Smooth muscle cell (in vitro differentiated cells): ENCODE measurements around the gene SLC39A5. TPM values are rescaled to one million over a fixed set of nuclear protein-coding genes. Genes with fewer than 3 reads are reported as not detected.

Experiments used
- DNase-seq: peaks from one replicate; lab custom pipeline; 2025; ENCODE audit not compliant: unreplicated experiment; lab: John Stamatoyannopoulos, UW
- H2AFZ ChIP-seq: fragments of 200-600 bp; sonication (generic); 2 replicates; pipeline ENCODE4 v1.6.0; 2016; ENCODE audit warnings: antibody characterized with exemption, low read depth, mild to moderate bottlenecking
- H3F3A ChIP-seq: fragments of 200-600 bp; sonication (generic); 2 replicates; pipeline ENCODE4 v1.6.0; 2017; ENCODE audit warnings: antibody characterized with exemption, low read depth
- H3K27ac ChIP-seq: fragments of 200-600 bp; sonication (generic); 2 replicates; pipeline ENCODE4 v1.5.1; 2016; ENCODE audit warnings: low read depth, mild to moderate bottlenecking
- H3K27me3 ChIP-seq: fragments of 200-600 bp; sonication (generic); 2 replicates; pipeline ENCODE4 v1.6.1; 2016; ENCODE audit warnings: low read depth, mild to moderate bottlenecking
- H3K36me3 ChIP-seq: fragments of 200-600 bp; sonication (generic); 2 replicates; pipeline ENCODE4 v1.5.1; 2016; ENCODE audit warnings: low read depth
- H3K4me1 ChIP-seq: fragments of 200-600 bp; sonication (generic); 2 replicates; pipeline ENCODE4 v1.5.1; 2016; ENCODE audit warnings: low read depth
- H3K4me2 ChIP-seq: fragments of 200-600 bp; sonication (generic); 2 replicates; pipeline ENCODE4 v1.6.0; 2016; ENCODE audit warnings: mild to moderate bottlenecking
- H3K4me3 ChIP-seq: fragments of 200-600 bp; sonication (generic); 2 replicates; pipeline ENCODE4 v1.5.1; 2016; ENCODE audit warnings: mild to moderate bottlenecking
- H3K79me2 ChIP-seq: fragments of 200-600 bp; sonication (generic); 2 replicates; pipeline ENCODE4 v1.6.0; 2016; ENCODE audit warnings: low read depth, mild to moderate bottlenecking
- H3K9ac ChIP-seq: fragments of 200-600 bp; sonication (generic); 2 replicates; pipeline ENCODE4 v1.6.0; 2016; ENCODE audit warnings: low read depth
- H3K9me3 ChIP-seq: fragments of 200-600 bp; sonication (generic); replicated peaks from 2 replicates; pipeline ENCODE4 v1.5.1; 2016; ENCODE audit warnings: low read depth
- H4K20me1 ChIP-seq: fragments of 200-600 bp; sonication (generic); 2 replicates; pipeline ENCODE4 v1.6.0; 2016; ENCODE audit warnings: low read depth
- CTCF ChIP-seq: fragments of 200-600 bp; sonication (generic); IDR thresholded peaks from 2 replicates; pipeline ENCODE4 v1.5.1; 2017; ENCODE audit warnings: borderline replicate concordance, mild to moderate bottlenecking, antibody characterized with exemption; ENCODE audit not compliant: insufficient read depth, poor library complexity, severe bottlenecking
- WGBS: methylation state at CpG from one replicate; pipeline ENCODE4 v1.1.7; 2016; ENCODE audit warnings: low lambda C conversion rate; 5-methylcytosine and 5-hydroxymethylcytosine counted together
- polyA plus RNA-seq: library from polyadenylated mRNA; unstranded; fragments of >200 nt; fragmentation: Nextera tagmentation; extraction: Ambion mirVana; gene quantifications from 2 replicates; pipeline ENCODE4 v1.2.1, GENCODE V29; 2016
- total RNA-seq: library from RNA; depleted of rRNA; stranded (reverse); fragments of >200 nt; gene quantifications from 2 replicates; pipeline ENCODE4 v1.2.3, GENCODE V29; 2014

SLC39A5 gene
- total and polyA plus RNA-seq, 2 experiments from 2014 or later: 0.36 TPM; not detected in 1

DNA sequence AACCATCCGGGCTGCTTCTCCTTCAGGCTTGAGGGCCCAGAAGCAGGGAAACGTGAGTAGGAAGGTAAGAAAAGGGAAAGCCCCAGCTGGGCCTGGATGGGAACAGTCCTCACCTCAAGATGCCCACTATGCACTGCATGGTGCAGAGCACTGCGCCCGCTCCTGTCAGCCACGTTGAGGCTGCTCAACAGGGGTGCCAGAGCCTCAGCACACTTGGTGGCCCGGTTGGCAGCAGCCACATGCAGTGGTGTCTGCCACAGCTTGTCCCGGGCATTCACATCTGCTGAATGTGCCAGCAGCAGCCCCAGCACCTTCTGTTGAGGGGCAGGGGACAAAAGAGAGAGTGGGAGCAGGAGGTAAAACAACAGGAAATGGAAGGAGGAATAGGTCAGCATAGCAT, 25.8 kb downstream of the SLC39A5 start:
- Histone ChIP-seq H3K4me1 (peaks cover 19% of the 10 kb centered on the region), H3K27me3 (no peaks in the 10 kb centered on the region), H2AFZ (no peak overlapping the region), H3K9ac (no peak overlapping the region), H3K4me2 (no peak overlapping the region), H3K4me3 (no peak overlapping the region), H3K27ac (peak overlapping the region; percentile 68), H3K9me3 (no peaks in the 10 kb centered on the region), H4K20me1 (peaks cover 50% of the 10 kb centered on the region), H3K36me3 (peaks cover 17% of the 10 kb centered on the region), H3K79me2 (peaks cover 29% of the 10 kb centered on the region), H3F3A (peaks cover 15% of the 10 kb centered on the region)
- DNase-seq: no peak
- TF ChIP-seq CTCF: no peak
- 95% methylated on average over 7 of the region's 7 CpGs for WGBS

DNA sequence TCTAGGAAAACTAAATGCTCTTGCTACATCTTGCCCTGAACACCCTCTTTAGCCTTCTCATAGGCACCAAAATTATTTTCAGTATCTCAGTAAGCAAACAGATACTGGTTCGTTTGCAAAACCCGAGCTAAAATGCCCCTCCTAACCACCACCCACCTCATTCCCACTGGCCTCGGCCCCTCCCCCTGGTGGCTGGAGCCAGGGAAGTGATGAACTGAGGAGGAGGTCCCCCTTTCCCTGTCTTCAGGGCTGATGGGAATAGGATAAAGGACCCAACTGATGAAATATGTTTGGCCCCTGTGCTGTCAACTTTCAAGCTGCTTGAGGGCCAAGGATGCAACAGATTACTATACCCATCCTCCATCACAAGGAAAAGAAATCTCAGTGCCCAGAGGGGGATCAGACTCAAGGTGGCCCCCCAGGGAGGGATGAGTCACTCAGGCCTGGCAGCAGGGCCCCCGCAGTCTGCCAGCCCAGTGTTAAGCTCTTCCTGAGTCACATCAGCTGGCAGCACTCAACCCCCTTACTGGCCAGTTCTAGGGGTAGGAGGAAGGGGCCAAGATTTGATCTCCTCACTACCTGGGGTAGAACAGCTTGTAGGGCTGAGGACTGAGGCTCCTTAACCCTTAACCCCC, 26.6 kb downstream of the SLC39A5 start:
- 28% methylated on average over 4 of the region's 4 CpGs for WGBS
- Histone ChIP-seq H3K27ac (peak overlapping the region; percentile 68), H2AFZ (no peak overlapping the region), H3K9me3 (no peaks in the 10 kb centered on the region), H3K36me3 (peaks cover 17% of the 10 kb centered on the region), H3K4me1 (peaks cover 19% of the 10 kb centered on the region), H3K4me2 (peak overlapping the region; percentile 99), H3F3A (peaks cover 15% of the 10 kb centered on the region), H3K9ac (peak overlapping the region; percentile 37), H4K20me1 (peaks cover 50% of the 10 kb centered on the region), H3K79me2 (peaks cover 29% of the 10 kb centered on the region), H3K27me3 (no peaks in the 10 kb centered on the region), H3K4me3 (peak overlapping the region; percentile 99)
- TF ChIP-seq CTCF: peak; percentile 4
- DNase-seq: no peak

GRCh38 chr12:56257071-56257470, 27.2 kb downstream of the SLC39A5 start:
- Histone ChIP-seq H3K9me3 (no peaks in the 10 kb centered on the region), H3K36me3 (peaks cover 17% of the 10 kb centered on the region), H2AFZ (no peak overlapping the region), H3K27ac (peak overlapping the region; percentile 68), H3K4me3 (peak overlapping the region; percentile 99), H3K4me1 (peaks cover 19% of the 10 kb centered on the region), H3F3A (peaks cover 15% of the 10 kb centered on the region), H3K9ac (peak overlapping the region; percentile 87), H3K27me3 (no peaks in the 10 kb centered on the region), H3K4me2 (peak overlapping the region; percentile 99), H3K79me2 (peaks cover 29% of the 10 kb centered on the region), H4K20me1 (peaks cover 50% of the 10 kb centered on the region)
- 42% methylated on average over 8 of the region's 8 CpGs for WGBS
- no peak for DNase-seq
- no peak for TF ChIP-seq CTCF
